Suprapubic skin (tissue), 3 donors: ENCODE data around the gene DRC7.

Experiments
- CTCF ChIP-seq, 2 donors: fragments of 200-600 bp in 1 of 2; fragments of 450-650 bp in 1 of 2; sonication (generic) in 1 of 2; IDR thresholded peaks; one replicate each; pipeline ENCODE4 v1.5.1; 2016 to 2019; ENCODE audit warnings: antibody characterized with exemption in 2 of 2, mild to moderate bottlenecking in 1 of 2, moderate library complexity in 1 of 2
- EP300 ChIP-seq: sonication (generic); formaldehyde crosslinking; IDR thresholded peaks from one replicate; pipeline ENCODE4 v1.6.1; 2017; ENCODE audit warnings: antibody characterized with exemption

GRCh38 chr16:57672824-57673223, 21.8 kb upstream of the DRC7 start:
- TF ChIP-seq CTCF (IDR thresholded peaks at IDR 0.05) (no peak), EP300 (no peak)
